Measurements from ENCODE around the gene LYZL1. TPM values are rescaled to one million over a fixed set of nuclear protein-coding genes. Genes with fewer than 3 reads are reported as not detected.

The LYZL1 gene
- total and polyA plus RNA-seq, 2 of the 8 experiments (the other 6 are each of a cell fraction or from before 2014, with no cell fraction given): not detected

DNA sequence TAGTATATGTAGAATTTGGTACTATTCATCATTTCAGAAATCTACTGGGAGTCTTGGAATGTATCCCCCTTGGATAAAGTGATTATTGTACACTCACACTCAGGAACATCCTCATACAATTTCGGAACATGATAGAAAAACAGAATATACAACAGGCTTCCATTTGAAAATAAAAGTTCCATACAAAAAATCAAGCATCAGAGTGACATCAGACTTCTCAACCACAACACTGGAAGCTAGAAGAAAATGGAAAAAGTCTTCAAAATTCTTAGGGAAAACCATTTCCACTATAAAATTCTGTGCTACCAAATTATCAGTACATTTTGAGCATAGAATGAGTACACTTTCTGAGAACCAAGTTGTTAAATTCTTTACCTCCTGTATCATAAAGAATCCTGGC is 8.8 kb downstream of the LYZL1 start:
- ChIA-PET POLR2A (ENCODE audit: partially characterized antibody) (no interaction called here), CTCF (ENCODE audit: partially characterized antibody) (no interaction called here)
- Histone ChIP-seq H4K5ac (ENCODE audit: insufficient read length, low read depth, low read length) (no peak overlapping the region), H3K79me1 (ENCODE audit: low read depth, low read length) (no peaks in the 10 kb centered on the region), H3K14ac (ENCODE audit: insufficient read length) (no peak overlapping the region), H3K36me3 (ENCODE audit: control insufficient read depth in 2 of 4, insufficient read depth in 4 of 4, low read length in 3 of 4) (peaks cover 0 to 5% (median 0%) of the 10 kb centered on the region in 4 experiments; a peak in 1 of 8 replicates), H3K4me3 (ENCODE audit: extremely low read depth in 1 of 4, insufficient read depth in 2 of 4, low read depth in 3 of 4, low read length in 4 of 4) (no peak overlapping the region), H2AFZ (ENCODE audit: low read length) (no peak overlapping the region), H3K79me2 (ENCODE audit: control insufficient read depth in 1 of 2, insufficient read depth in 2 of 2, low read length in 2 of 2) (no peaks in the 10 kb centered on the region), H3K9ac (replicated peaks in 1 of 4; ENCODE audit: extremely low read depth in 1 of 4, low read depth in 3 of 4, low read length in 3 of 4) (no peak overlapping the region), H2BK20ac (ENCODE audit: low read length) (no peak overlapping the region), H3K18ac (ENCODE audit: extremely low read depth, low read length) (no peak overlapping the region), H3K27me3 (replicated peaks in 1 of 4; ENCODE audit: control insufficient read depth in 3 of 4, extremely low read depth in 1 of 4, insufficient read depth in 3 of 4, low read length in 3 of 4) (no peaks in the 10 kb centered on the region), H4K20me1 (replicated peaks in 1 of 2; ENCODE audit: control insufficient read depth in 1 of 2, insufficient read depth in 2 of 2, low read length in 2 of 2) (no peaks in the 10 kb centered on the region), H3K23me2 (ENCODE audit: low read depth, low read length) (no peaks in the 10 kb centered on the region), H4K91ac (replicated peaks; ENCODE audit: insufficient read length, low read length) (no peak overlapping the region), H2BK12ac (ENCODE audit: low read depth, low read length) (no peak overlapping the region), H2BK15ac (ENCODE audit: low read length) (no peak overlapping the region), H2BK120ac (replicated peaks; ENCODE audit: low read depth, low read length) (no peak overlapping the region), H2AK5ac (ENCODE audit: low read depth, low read length) (no peak overlapping the region), H3K4me1 (replicated peaks in 1 of 4; ENCODE audit: control insufficient read depth in 3 of 4, insufficient read depth in 4 of 4, low read length in 3 of 4) (peaks cover 0 to 2% (median 0%) of the 10 kb centered on the region in 4 experiments; a peak in 3 of 7 replicates), H4K8ac (ENCODE audit: extremely low read depth, insufficient read depth, low read length) (no peak overlapping the region), H2BK5ac (ENCODE audit: low read depth, low read length) (no peak overlapping the region), H3K27ac (ENCODE audit: low read depth, low read length) (no peak overlapping the region), H3K56ac (replicated peaks; ENCODE audit: insufficient read length, low read depth, low read length) (no peak overlapping the region), H3K9me3 (ENCODE audit: insufficient read depth in 2 of 2, low read depth in 1 of 2, low read length in 1 of 2) (peaks cover 31 to 36% of the 10 kb centered on the region in 2 experiments), H3K23ac (ENCODE audit: insufficient read length) (no peak overlapping the region), H3K4me2 (ENCODE audit: insufficient read depth in 1 of 2, low read depth in 2 of 2, low read length in 2 of 2) (no peak overlapping the region), H3K4ac (replicated peaks; ENCODE audit: insufficient read length, low read depth, low read length) (no peak overlapping the region)
- FAIRE-seq: no peak
- 96% methylated on average over 1 of the region's 1 CpG; no CpG with 5 or more reads in 1 of the 2 experiments for WGBS, 2 experiments (ENCODE audit: extremely low coverage in 1 of 2, insufficient coverage in 1 of 2, insufficient read length in 1 of 2, insufficient replicate concordance in 2 of 2, low coverage in 1 of 2, low lambda C conversion rate in 2 of 2, missing lambda C conversion rate in 1 of 2)
- DNase-seq (ENCODE audit: low read depth in 1 of 2, low spot score in 2 of 2): no peak
- TF ChIP-seq RBBP5 (IDR thresholded peaks at IDR 0.05; ENCODE audit: borderline replicate concordance, low read depth, low read length): no peak
- TF ChIP-seq RFX5 (IDR thresholded peaks at IDR 0.05; ENCODE audit: borderline replicate concordance, low read depth, low read length): no peak
- no peak for TF ChIP-seq POLR2A (IDR thresholded peaks at IDR 0.05; ENCODE audit: control extremely low read depth in 1 of 2, low read depth in 2 of 2, low read length in 2 of 2)
- TF ChIP-seq POU5F1 (IDR thresholded peaks at IDR 0.05; ENCODE audit: low read depth, low read length): no peak

Data from H1 (cell line).